ENCODE measurements around the gene PIK3R3. TPM values are rescaled to one million over a fixed set of nuclear protein-coding genes. Genes with fewer than 3 reads are reported as not detected.

Gene PIK3R3
- total and polyA plus RNA-seq, 4 donors, result 1.5 to 49.8 (median 17.1) TPM

DNA sequence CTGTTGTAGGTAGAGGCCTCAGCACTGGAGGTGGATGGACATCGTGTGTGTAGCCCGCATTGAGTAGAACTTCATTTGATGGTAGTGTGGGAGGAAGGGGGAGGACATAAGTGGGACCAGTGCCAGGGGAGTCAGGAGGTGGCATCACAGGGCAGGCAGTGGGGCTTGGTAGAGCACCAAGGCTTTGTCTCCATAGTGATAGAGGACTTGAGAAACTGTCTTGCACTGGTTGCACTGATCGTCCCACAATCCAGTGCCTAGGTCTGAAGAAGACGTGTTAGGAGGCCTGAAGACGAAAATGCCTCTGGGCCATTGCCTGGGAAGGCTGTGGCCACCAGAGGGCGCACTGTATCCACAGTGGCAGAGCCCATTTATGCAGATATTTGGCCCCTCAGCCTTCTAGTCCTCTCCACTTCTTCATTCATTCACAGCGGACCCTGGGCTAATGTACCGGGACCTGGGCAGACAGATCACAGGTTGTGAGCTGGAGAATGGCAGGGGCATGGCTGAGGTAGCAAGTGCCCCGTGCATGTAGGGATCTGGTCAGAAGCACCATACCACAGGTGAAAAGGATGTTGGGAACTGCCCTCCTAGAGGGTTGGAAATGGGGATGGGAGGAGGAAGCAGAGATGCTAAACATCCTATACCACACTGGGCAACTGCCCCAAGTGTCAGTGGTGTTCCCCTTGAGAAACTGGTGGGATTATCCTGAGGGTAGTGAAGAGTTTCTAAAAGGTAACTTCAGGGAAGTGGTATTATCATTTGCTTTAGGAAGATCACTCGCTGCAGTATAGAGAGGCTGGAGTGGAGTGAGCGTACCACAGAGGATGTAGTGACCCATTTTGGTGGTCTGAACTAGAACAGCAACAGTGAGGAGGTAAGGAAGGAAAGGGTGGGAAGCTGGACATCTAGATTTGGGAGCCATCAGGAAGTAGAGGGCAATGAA, 95.3 kb downstream of the PIK3R3 start:
- Histone ChIP-seq H3K36me3 (ENCODE audit: control insufficient read depth in 1 of 2, insufficient read depth in 2 of 2, low read length in 1 of 2) (peaks cover 0 to 1% of the 10 kb centered on the region in 2 donors), H3K27ac (ENCODE audit: low read depth in 1 of 2, low read length in 2 of 2) (no peak overlapping the region), H3K27me3 (ENCODE audit: control insufficient read depth in 1 of 2, insufficient read depth in 2 of 2, low read length in 1 of 2) (no peaks in the 10 kb centered on the region), H3K4me1 (ENCODE audit: control insufficient read depth in 1 of 2, insufficient read depth in 2 of 2, low read length in 2 of 2) (no peaks in the 10 kb centered on the region), H3K9me3 (ENCODE audit: control insufficient read depth, low read length) (no peaks in the 10 kb centered on the region), H3K4me3 (ENCODE audit: low read length in 2 of 2) (no peak overlapping the region)
- peak; percentile 89 for ATAC-seq (ENCODE audit: low FRiP score)
- intact Hi-C loops (cut with DNase I), result loop anchor here (1.0 to 2.0 kb wide), 3 partner anchors 142 to 188 kb away; no protein-coding TSS in a partner anchor
- peak; percentile 90 to 96 for DNase-seq
- WGBS, 2 donors, result 28% methylated on average over 11 of the region's 11 CpGs

DNA sequence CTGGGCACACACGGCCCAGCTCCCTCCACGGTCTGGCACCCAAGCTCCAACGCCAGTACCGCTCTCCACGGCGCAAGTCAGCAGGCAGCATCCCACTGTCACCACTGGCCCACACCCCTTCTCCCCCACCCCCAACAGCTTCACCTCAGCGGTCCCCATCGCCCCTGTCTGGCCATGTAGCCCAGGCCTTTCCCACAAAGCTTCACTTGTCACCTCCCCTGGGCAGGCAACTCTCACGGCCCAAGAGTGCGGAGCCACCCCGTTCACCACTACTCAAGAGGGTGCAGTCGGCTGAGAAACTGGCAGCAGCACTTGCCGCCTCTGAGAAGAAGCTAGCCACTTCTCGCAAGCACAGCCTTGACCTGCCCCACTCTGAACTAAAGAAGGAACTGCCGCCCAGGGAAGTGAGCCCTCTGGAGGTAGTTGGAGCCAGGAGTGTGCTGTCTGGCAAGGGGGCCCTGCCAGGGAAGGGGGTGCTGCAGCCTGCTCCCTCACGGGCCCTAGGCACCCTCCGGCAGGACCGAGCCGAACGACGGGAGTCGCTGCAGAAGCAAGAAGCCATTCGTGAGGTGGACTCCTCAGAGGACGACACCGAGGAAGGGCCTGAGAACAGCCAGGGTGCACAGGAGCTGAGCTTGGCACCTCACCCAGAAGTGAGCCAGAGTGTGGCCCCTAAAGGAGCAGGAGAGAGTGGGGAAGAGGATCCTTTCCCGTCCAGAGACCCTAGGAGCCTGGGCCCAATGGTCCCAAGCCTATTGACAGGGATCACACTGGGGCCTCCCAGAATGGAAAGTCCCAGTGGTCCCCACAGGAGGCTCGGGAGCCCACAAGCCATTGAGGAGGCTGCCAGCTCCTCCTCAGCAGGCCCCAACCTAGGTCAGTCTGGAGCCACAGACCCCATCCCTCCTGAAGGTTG, 97.6 kb downstream of the PIK3R3 start:
- Histone ChIP-seq H3K4me3 (ENCODE audit: low read length in 2 of 2) (no peak overlapping the region), H3K27me3 (ENCODE audit: control insufficient read depth in 1 of 2, insufficient read depth in 2 of 2, low read length in 1 of 2) (no peaks in the 10 kb centered on the region), H3K4me1 (ENCODE audit: control insufficient read depth in 1 of 2, insufficient read depth in 2 of 2, low read length in 2 of 2) (no peaks in the 10 kb centered on the region), H3K27ac (ENCODE audit: low read depth in 1 of 2, low read length in 2 of 2) (no peak overlapping the region), H3K36me3 (ENCODE audit: control insufficient read depth in 1 of 2, insufficient read depth in 2 of 2, low read length in 1 of 2) (peaks cover 0 to 1% of the 10 kb centered on the region in 2 donors), H3K9me3 (ENCODE audit: control insufficient read depth, low read length) (no peaks in the 10 kb centered on the region)
- intact Hi-C loops (cut with DNase I), result no loop called here
- DNase-seq, result no peak
- 84 to 85% methylated on average over 27 of the region's 27 CpGs for WGBS, 2 donors
- no peak for ATAC-seq (ENCODE audit: low FRiP score)

DNA sequence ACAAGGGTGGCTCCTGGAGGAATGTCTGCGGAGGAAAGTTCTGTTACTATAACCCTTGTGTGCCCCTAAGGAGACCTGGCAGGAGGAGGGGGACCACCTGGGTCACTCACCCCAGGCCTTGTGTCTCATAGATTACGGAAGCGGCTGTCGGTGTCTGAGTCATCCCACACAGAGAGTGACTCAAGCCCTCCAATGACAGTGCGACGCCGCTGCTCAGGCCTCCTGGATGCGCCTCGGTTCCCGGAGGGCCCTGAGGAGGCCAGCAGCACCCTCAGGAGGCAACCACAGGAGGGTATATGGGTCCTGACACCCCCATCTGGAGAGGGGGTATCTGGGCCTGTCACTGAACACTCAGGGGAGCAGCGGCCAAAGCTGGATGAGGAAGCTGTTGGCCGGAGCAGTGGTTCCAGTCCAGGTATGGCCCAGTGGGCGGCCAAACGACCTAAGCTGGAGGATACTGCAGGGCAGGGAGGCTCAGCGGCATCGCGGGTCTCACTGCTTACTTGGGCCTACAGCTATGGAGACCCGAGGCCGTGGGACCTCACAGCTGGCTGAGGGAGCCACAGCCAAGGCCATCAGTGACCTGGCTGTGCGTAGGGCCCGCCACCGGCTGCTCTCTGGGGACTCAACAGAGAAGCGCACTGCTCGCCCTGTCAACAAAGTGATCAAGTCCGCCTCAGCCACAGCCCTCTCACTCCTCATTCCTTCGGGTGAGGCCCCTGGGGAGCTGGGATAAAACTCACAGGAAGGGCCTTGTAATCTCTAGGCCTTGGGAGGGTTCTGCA, 101.4 kb downstream of the PIK3R3 start:
- ATAC-seq (ENCODE audit: low FRiP score) (no peak), DNase-seq (no peak)
- no peaks in the 10 kb centered on the region for H3K4me1 ChIP-seq (ENCODE audit: control insufficient read depth in 1 of 2, insufficient read depth in 2 of 2, low read length in 2 of 2)
- no peaks in the 10 kb centered on the region for H3K9me3 ChIP-seq (ENCODE audit: control insufficient read depth, low read length)
- 92% methylated on average over 26 of the region's 26 CpGs for WGBS, 2 donors
- intact Hi-C loops (cut with DNase I), result no loop called here
- H3K36me3 ChIP-seq (ENCODE audit: control insufficient read depth in 1 of 2, insufficient read depth in 2 of 2, low read length in 1 of 2), result peaks cover 0 to 1% of the 10 kb centered on the region in 2 donors
- H3K27ac ChIP-seq (ENCODE audit: low read depth in 1 of 2, low read length in 2 of 2), result no peak overlapping the region
- H3K27me3 ChIP-seq (ENCODE audit: control insufficient read depth in 1 of 2, insufficient read depth in 2 of 2, low read length in 1 of 2), result no peaks in the 10 kb centered on the region
- no peak overlapping the region for H3K4me3 ChIP-seq (ENCODE audit: low read length in 2 of 2)

GRCh38 chr1:46030074-46030870, 102.2 kb downstream of the PIK3R3 start:
- no peaks in the 10 kb centered on the region for H3K4me1 ChIP-seq (ENCODE audit: control insufficient read depth in 1 of 2, insufficient read depth in 2 of 2, low read length in 2 of 2)
- intact Hi-C loops (cut with DNase I), result no loop called here
- H3K9me3 ChIP-seq (ENCODE audit: control insufficient read depth, low read length), result no peaks in the 10 kb centered on the region
- WGBS, 2 donors, result 94 to 95% methylated on average over 18 of the region's 18 CpGs
- no peak overlapping the region for H3K27ac ChIP-seq (ENCODE audit: low read depth in 1 of 2, low read length in 2 of 2)
- no peaks in the 10 kb centered on the region for H3K27me3 ChIP-seq (ENCODE audit: control insufficient read depth in 1 of 2, insufficient read depth in 2 of 2, low read length in 1 of 2)
- ATAC-seq (ENCODE audit: low FRiP score), result no peak
- H3K4me3 ChIP-seq (ENCODE audit: low read length in 2 of 2), result no peak overlapping the region
- H3K36me3 ChIP-seq (ENCODE audit: control insufficient read depth in 1 of 2, insufficient read depth in 2 of 2, low read length in 1 of 2), result peaks cover 0 to 1% of the 10 kb centered on the region in 2 donors
- DNase-seq, result no peak

- Histone ChIP-seq H3K4me3 (ENCODE audit: low read length in 2 of 2) (no peak overlapping the region), H3K27me3 (ENCODE audit: control insufficient read depth in 1 of 2, insufficient read depth in 2 of 2, low read length in 1 of 2) (no peaks in the 10 kb centered on the region), H3K9me3 (ENCODE audit: control insufficient read depth, low read length) (no peaks in the 10 kb centered on the region), H3K36me3 (ENCODE audit: control insufficient read depth in 1 of 2, insufficient read depth in 2 of 2, low read length in 1 of 2) (peaks cover 0 to 5% of the 10 kb centered on the region in 2 donors), H3K4me1 (ENCODE audit: control insufficient read depth in 1 of 2, insufficient read depth in 2 of 2, low read length in 2 of 2) (no peaks in the 10 kb centered on the region), H3K27ac (ENCODE audit: low read depth in 1 of 2, low read length in 2 of 2) (no peak overlapping the region)
- ATAC-seq (ENCODE audit: low FRiP score), result no peak
- no peak for DNase-seq
- 93 to 94% methylated on average over 8 of the region's 8 CpGs for WGBS, 2 donors
- intact Hi-C loops (cut with DNase I), result no loop called here
These were observed 104.4 kb downstream of the PIK3R3 start for GRCh38 chr1:46027788-46028573.

GRCh38 chr1:46026531-46026930, 105.9 kb downstream of the PIK3R3 start:
- WGBS, 2 donors, result 52 to 53% methylated on average over 3 of the region's 3 CpGs
- H3K36me3 ChIP-seq (ENCODE audit: control insufficient read depth in 1 of 2, insufficient read depth in 2 of 2, low read length in 1 of 2), result peaks cover 0 to 6% of the 10 kb centered on the region in 2 donors
- intact Hi-C loops (cut with DNase I), result no loop called here
- no peak for ATAC-seq (ENCODE audit: low FRiP score)
- H3K9me3 ChIP-seq (ENCODE audit: control insufficient read depth, low read length), result no peaks in the 10 kb centered on the region
- DNase-seq, result no peak
- no peaks in the 10 kb centered on the region for H3K27me3 ChIP-seq (ENCODE audit: control insufficient read depth in 1 of 2, insufficient read depth in 2 of 2, low read length in 1 of 2)
- H3K4me1 ChIP-seq (ENCODE audit: control insufficient read depth in 1 of 2, insufficient read depth in 2 of 2, low read length in 2 of 2), result no peaks in the 10 kb centered on the region
- H3K4me3 ChIP-seq (ENCODE audit: low read length in 2 of 2), result no peak overlapping the region
- H3K27ac ChIP-seq (ENCODE audit: low read depth in 1 of 2, low read length in 2 of 2), result no peak overlapping the region

All from aorta (tissue), 5 donors.